ENCODE measurements around the gene GOLGA7B. TPM values are rescaled to one million over a fixed set of nuclear protein-coding genes. Genes with fewer than 3 reads are reported as not detected.

GOLGA7B gene
- total RNA-seq, 4 donors from 2014 or later = 0.19 to 1.6 (median 0.57) TPM

DNA sequence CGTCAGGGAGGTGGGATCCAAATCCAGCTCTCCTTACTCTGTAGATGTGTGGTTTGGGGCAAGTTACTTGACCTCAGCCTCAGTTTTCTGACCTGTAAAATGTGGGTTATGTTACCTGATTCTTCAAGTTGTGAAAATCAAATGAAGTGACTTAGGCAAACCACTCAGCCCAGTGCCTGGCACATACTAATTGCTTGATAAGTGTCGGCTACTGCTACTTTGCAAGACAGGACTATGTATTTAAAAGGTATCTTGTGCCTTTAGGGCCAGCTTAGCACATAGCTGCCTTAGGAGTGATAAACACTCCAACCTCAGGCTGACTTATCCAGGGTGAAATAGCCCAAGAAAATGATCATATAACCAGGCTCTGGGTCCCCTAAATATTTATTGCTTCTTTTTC, 42.9 kb downstream of the GOLGA7B start:
- DNase-seq (ENCODE audit: low spot score) = no peak
- TF ChIP-seq, protein P1, sequence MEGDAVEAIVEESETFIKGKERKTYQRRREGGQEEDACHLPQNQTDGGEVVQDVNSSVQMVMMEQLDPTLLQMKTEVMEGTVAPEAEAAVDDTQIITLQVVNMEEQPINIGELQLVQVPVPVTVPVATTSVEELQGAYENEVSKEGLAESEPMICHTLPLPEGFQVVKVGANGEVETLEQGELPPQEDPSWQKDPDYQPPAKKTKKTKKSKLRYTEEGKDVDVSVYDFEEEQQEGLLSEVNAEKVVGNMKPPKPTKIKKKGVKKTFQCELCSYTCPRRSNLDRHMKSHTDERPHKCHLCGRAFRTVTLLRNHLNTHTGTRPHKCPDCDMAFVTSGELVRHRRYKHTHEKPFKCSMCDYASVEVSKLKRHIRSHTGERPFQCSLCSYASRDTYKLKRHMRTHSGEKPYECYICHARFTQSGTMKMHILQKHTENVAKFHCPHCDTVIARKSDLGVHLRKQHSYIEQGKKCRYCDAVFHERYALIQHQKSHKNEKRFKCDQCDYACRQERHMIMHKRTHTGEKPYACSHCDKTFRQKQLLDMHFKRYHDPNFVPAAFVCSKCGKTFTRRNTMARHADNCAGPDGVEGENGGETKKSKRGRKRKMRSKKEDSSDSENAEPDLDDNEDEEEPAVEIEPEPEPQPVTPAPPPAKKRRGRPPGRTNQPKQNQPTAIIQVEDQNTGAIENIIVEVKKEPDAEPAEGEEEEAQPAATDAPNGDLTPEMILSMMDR (IDR thresholded peaks at IDR 0.05) = no peak
- ATAC-seq (ENCODE audit: low FRiP score) = no peak

DNA sequence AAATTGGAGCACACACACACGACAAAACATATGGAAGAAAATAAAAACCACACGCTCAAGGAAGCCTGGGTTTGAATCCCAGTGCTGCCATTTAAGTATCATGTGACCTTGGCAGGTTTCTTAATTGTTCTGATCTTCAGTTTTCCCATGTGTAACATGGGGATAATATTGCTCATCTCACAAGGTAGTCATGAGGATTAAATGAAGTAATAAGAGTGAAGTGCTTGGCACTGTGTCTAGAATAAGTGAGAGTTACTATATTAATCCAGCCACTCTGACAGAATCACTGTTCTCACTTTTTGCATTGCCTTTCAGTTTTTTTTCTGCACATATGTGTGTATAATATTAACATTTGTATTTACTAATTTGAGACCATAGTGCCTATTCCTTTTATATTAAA, 43.3 kb downstream of the GOLGA7B start:
- ATAC-seq (ENCODE audit: low FRiP score) (no peak), DNase-seq (ENCODE audit: low spot score) (no peak)
- TF ChIP-seq, protein P1 (IDR thresholded peaks at IDR 0.05) = no peak

DNA sequence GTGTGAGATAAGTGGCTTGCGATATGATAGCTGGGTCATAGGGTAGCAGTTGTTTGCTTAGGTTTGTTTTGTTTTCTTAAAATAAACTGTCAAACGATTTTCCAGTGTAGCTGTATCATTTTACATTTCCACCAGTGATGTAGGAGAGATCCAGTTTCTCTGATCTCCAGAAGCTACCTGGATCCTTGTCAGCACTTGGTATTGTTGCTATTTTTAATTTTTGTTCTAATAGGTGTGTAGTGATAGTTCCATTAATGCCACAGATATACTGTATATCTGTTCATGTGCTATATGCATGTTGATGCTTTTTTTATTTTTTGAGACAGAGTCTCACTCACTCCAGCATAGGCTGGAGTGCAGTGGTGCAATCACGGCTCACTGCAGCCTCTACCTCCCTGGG, 44.4 kb downstream of the GOLGA7B start:
- ATAC-seq (ENCODE audit: low FRiP score) (no peak), DNase-seq (ENCODE audit: low spot score) (no peak)
- TF ChIP-seq, protein P1 (IDR thresholded peaks at IDR 0.05) = no peak

DNA sequence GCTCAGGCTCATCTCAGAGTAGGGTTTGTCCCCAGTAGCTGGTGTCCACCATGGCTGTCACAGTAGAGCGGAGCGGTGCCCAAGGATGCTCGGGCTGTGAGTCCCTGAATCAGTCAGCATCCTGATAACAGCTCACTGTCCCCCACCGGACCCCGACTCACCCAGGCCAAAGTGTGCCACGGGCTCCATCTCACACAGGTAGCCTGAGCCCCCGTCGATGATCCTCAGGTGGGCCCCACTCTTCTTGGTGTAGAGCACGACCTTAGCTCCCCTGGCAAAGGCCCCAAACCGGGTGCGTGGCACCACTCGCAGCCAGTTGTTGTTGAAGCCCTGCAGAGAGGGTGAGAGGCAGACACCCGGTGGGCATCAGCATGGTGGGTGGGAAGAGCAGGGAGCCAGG, 45.4 kb downstream of the GOLGA7B start:
- TF ChIP-seq, protein P1 (IDR thresholded peaks at IDR 0.05) = no peak
- DNase-seq (ENCODE audit: low spot score) (no peak), ATAC-seq (ENCODE audit: low FRiP score) (no peak)

DNA sequence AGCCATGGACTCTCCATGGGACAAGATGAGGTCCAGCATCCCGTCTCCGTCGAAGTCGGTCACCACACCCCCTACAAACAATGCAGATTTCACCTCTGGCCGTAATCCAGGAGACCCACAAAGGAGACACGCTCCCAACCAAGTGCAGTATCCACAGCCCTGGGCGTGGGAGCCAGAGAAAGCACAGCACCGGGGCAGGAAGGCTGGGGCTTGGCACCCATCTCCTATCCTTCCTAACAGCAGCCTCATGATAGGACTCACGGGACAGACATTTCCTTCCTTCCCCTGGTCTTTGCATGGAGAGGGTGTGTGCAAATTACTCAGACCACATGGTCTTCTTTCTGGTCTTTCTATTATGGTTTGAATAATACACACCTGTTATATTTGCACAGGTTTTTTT, 46.3 kb downstream of the GOLGA7B start:
- TF ChIP-seq, protein P1 (IDR thresholded peaks at IDR 0.05) = no peak
- DNase-seq (ENCODE audit: low spot score) (no peak), ATAC-seq (ENCODE audit: low FRiP score) (no peak)

DNA sequence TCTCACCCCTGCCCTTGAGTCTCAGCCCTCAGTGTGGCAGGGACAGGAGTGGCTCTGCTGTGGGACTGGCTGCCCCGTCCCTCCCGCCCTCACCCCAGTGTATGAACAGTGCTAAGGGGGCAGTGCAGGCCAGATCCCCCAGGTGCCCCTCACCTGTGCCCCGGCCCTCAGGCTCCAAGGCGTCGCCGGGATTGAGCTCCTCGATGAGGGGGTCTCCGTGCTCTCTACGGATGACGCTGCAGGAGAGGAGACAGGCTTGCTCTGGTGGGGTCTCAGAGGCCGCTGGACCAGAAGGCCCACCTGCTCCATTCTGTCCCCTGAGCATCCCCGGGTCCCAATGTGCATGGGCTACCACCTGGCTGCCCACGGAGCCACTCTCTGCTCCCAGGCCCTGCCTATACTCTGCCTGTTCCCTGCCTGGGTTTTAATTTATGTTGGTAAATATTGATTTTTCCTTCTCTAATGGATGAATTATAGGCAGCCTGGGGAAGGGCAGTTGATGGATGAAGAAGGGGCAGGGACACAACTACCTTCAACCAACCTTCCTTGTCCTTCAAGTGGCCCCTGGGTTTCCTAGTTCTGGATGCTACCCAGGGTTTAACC, 47.2 kb downstream of the GOLGA7B start:
- TF ChIP-seq, protein P1 (IDR thresholded peaks at IDR 0.05) = no peak
- no peak for ATAC-seq (ENCODE audit: low FRiP score)
- no peak for DNase-seq (ENCODE audit: low spot score)

DNA sequence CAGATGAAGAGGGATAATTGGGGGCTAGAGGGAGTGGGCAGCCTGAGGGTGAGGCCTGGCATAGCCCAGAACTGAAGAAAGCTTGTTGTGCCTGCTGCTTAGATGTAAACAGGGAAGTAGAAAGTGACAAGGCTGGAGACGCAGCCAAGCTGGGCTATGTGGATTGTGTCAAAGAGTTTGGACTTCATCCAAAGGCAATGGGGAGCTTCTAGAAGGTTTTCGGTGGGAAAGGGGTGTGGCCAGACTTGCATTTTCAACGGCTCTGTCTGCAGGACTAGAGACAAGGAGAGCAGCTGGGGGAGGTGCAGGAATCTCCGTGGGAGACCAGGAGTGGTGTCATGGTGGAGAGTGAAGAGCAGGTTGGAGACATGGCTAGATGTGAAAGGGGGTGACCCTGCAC, 48.8 kb downstream of the GOLGA7B start:
- DNase-seq (ENCODE audit: low spot score) = no peak
- TF ChIP-seq, protein P1 (IDR thresholded peaks at IDR 0.05) = no peak
- ATAC-seq (ENCODE audit: low FRiP score) = no peak

Data from omental fat pad (tissue), 4 donors.